OCI-LY3 (cell line): ENCODE data around the gene ZFAND4.
"Not testable (repeated sequence)": the region's sequence is repeated elsewhere in the genome, so short reads cannot be mapped to it uniquely, and the experiment has no call there.

Experiments
- H2AFZ ChIP-seq: fragments of 200-600, 300-600 bp; shearing (Covaris generic); 2 replicates; pipeline ENCODE4 v1.6.0; 2014; ENCODE audit warnings: antibody characterized with exemption, low read depth, low read length
- H3K27ac ChIP-seq: fragments of 200-600, 300-600 bp; sonication (generic); 2 replicates; pipeline ENCODE4 v1.5.1; 2014; ENCODE audit warnings: mild to moderate bottlenecking, low read length, moderate library complexity, mixed read lengths
- H3K27me3 ChIP-seq: fragments of 200-600, 300-600 bp; sonication (generic); 2 replicates; pipeline ENCODE4 v1.6.1; 2014; ENCODE audit warnings: low read depth, low read length, mixed read lengths
- H3K36me3 ChIP-seq: fragments of 200-600, 300-600 bp; sonication (generic); replicated peaks from 2 replicates; pipeline ENCODE3; 2014; ENCODE audit warnings: low read depth, low read length, mixed read lengths
- H3K4me1 ChIP-seq: fragments of 300-600, 200-600 bp; sonication (generic); 2 replicates; pipeline ENCODE4 v1.6.1; 2014; ENCODE audit warnings: low read length, mixed read lengths
- H3K4me2 ChIP-seq: fragments of 200-600, 300-600 bp; sonication (generic); 2 replicates; pipeline ENCODE4 v1.6.1; 2014; ENCODE audit warnings: low read length, mixed read lengths
- H3K4me3 ChIP-seq: fragments of 300-600, 200-600 bp; sonication (generic); 2 replicates; pipeline ENCODE4 v1.5.1; 2014; ENCODE audit warnings: antibody characterized with exemption, mild to moderate bottlenecking, low read length, moderate library complexity
- H3K79me2 ChIP-seq: fragments of 300-600, 200-600 bp; shearing (Covaris generic); 2 replicates; pipeline ENCODE4 v1.6.1; 2014; ENCODE audit warnings: mild to moderate bottlenecking, low read length, mixed read lengths
- H3K9ac ChIP-seq: fragments of 300-600, 200-600 bp; shearing (Covaris generic); 2 replicates; pipeline ENCODE4 v1.6.0; 2014; ENCODE audit warnings: mild to moderate bottlenecking, low read length, moderate library complexity
- H3K9me3 ChIP-seq: fragments of 200-600, 300-600 bp; shearing (Covaris generic); 2 replicates; pipeline ENCODE4 v1.6.1; 2014; ENCODE audit warnings: low read length, mixed read lengths; ENCODE audit not compliant: insufficient read depth
- H4K20me1 ChIP-seq: fragments of 200-600, 300-600 bp; sonication (generic); 2 replicates; pipeline ENCODE4 v1.6.1; 2016; ENCODE audit warnings: low read length, mixed read lengths; ENCODE audit not compliant: insufficient read depth
- CTCF ChIP-seq: fragments of 200-600, 300-600 bp; sonication (generic); IDR thresholded peaks from 2 replicates; pipeline ENCODE4 v1.5.1; 2014; ENCODE audit warnings: antibody characterized with exemption, low read length, low read depth
- EZH2phosphoT487 ChIP-seq: fragments of 200-600 bp; shearing (Covaris generic); IDR thresholded peaks from 2 replicates; pipeline ENCODE4 v1.6.1; 2018; ENCODE audit warnings: antibody characterized with exemption, mixed run types, low read depth

The ZFAND4 gene

DNA sequence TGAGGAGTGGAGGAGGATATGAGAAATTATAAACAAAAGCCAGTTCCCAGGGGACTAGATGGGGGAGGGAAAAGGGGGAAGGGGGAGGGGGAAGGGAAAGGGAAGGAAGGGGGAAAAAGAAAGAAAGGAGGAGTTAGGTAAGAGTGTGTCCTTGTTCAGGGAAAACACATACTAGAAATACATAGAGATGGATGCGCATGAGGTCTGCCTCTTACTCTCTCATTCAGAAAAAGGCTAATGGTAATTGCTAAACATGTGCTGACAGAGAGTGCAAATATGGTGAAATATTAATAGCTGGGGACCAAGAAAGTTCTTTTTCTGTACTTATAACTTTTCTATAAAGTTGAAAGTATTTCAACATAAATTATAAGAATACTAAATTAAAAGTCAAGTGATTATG, 64.5 kb downstream of the ZFAND4 start:
- no peak overlapping the region for H2AFZ ChIP-seq
- H3K9ac ChIP-seq, result no peak overlapping the region
- H3K79me2 ChIP-seq, result no peaks in the 10 kb centered on the region
- no peaks in the 10 kb centered on the region for H3K36me3 ChIP-seq
- TF ChIP-seq EZH2phosphoT487 (no peak), CTCF (no peak)
- no peaks in the 10 kb centered on the region for H3K9me3 ChIP-seq
- H3K27ac ChIP-seq, result no peak overlapping the region
- no peaks in the 10 kb centered on the region for H4K20me1 ChIP-seq
- no peaks in the 10 kb centered on the region for H3K27me3 ChIP-seq
- no peaks in the 10 kb centered on the region for H3K4me1 ChIP-seq
- H3K4me2 ChIP-seq, result no peak overlapping the region
- H3K4me3 ChIP-seq, result no peak overlapping the region

GRCh38 chr10:45607276-45607675, 65.3 kb downstream of the ZFAND4 start:
- Histone ChIP-seq H3K9ac (no peak overlapping the region), H3K4me3 (no peak overlapping the region), H3K36me3 (no peaks in the 10 kb centered on the region), H3K4me1 (no peaks in the 10 kb centered on the region), H3K79me2 (no peaks in the 10 kb centered on the region), H3K9me3 (no peaks in the 10 kb centered on the region), H2AFZ (no peak overlapping the region), H3K4me2 (no peak overlapping the region), H3K27ac (no peak overlapping the region), H4K20me1 (no peaks in the 10 kb centered on the region), H3K27me3 (no peaks in the 10 kb centered on the region)
- TF ChIP-seq CTCF, result no peak

DNA sequence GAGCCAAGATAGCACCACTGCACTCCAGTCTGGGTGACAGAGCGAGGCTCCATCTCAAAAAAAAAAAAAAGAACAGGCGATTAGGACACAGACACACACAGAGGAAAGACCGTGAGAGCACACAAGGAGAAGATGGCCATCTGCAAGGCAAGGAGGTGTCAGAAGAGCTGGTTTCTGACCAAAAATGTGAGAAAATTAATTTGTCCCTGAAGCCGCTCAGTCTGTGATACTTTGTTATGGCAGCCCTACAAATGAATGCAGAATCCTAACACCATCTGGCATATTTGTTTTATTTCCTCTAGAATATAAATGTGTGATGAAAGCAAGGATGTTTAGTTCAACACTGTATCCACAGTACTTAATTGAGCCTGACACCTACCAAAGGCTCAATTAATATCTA, 69.7 kb downstream of the ZFAND4 start:
- H3K9ac ChIP-seq, result no peak overlapping the region
- H3K9me3 ChIP-seq, result no peaks in the 10 kb centered on the region
- H3K4me3 ChIP-seq, result no peak overlapping the region
- H3K36me3 ChIP-seq, result no peaks in the 10 kb centered on the region
- H3K4me2 ChIP-seq, result no peak overlapping the region
- H2AFZ ChIP-seq, result no peak overlapping the region
- no peaks in the 10 kb centered on the region for H3K79me2 ChIP-seq
- no peaks in the 10 kb centered on the region for H3K27me3 ChIP-seq
- no peak overlapping the region for H3K27ac ChIP-seq
- no peaks in the 10 kb centered on the region for H3K4me1 ChIP-seq
- H4K20me1 ChIP-seq, result no peaks in the 10 kb centered on the region
- TF ChIP-seq CTCF, result no peak
- no peak for TF ChIP-seq EZH2phosphoT487

GRCh38 chr10:45602082-45602730, 70.4 kb downstream of the ZFAND4 start:
- TF ChIP-seq CTCF (no peak), EZH2phosphoT487 (no peak)
- no peaks in the 10 kb centered on the region for H3K36me3 ChIP-seq
- H2AFZ ChIP-seq, result no peak overlapping the region
- H3K79me2 ChIP-seq, result no peaks in the 10 kb centered on the region
- H4K20me1 ChIP-seq, result no peaks in the 10 kb centered on the region
- no peak overlapping the region for H3K27ac ChIP-seq
- no peak overlapping the region for H3K4me3 ChIP-seq
- H3K27me3 ChIP-seq, result no peaks in the 10 kb centered on the region
- H3K4me1 ChIP-seq, result no peaks in the 10 kb centered on the region
- H3K9me3 ChIP-seq, result no peaks in the 10 kb centered on the region
- no peak overlapping the region for H3K4me2 ChIP-seq
- H3K9ac ChIP-seq, result no peak overlapping the region

- H2AFZ ChIP-seq, H3K4me3 ChIP-seq, H3K4me2 ChIP-seq, H3K27ac ChIP-seq, H3K9me3 ChIP-seq, H3K27me3 ChIP-seq, H3K79me2 ChIP-seq, H3K4me1 ChIP-seq, H3K36me3 ChIP-seq, H4K20me1 ChIP-seq, H3K9ac ChIP-seq: not testable (repeated sequence)
Measured at GRCh38 chr10:45601254-45601930, 71.2 kb downstream of the ZFAND4 start.

- H3K4me2 ChIP-seq, H3K27ac ChIP-seq, H3K4me3 ChIP-seq, H3K36me3 ChIP-seq, H4K20me1 ChIP-seq, H2AFZ ChIP-seq, H3K9ac ChIP-seq, H3K27me3 ChIP-seq, H3K79me2 ChIP-seq, H3K9me3 ChIP-seq, H3K4me1 ChIP-seq: not testable (repeated sequence)
Measured at GRCh38 chr10:45600337-45601253, 72.0 kb downstream of the ZFAND4 start.
